Midbrain (tissue), 1 donor: ENCODE measurements around the gene HPRT1.
A peak's percentile ranks its signal among the peaks of the same experiment; 100 is the strongest.

ENCODE experiments used
- DNase-seq: peaks from one replicate; lab custom pipeline; 2025; lab: John Stamatoyannopoulos, UW

The HPRT1 gene

DNA sequence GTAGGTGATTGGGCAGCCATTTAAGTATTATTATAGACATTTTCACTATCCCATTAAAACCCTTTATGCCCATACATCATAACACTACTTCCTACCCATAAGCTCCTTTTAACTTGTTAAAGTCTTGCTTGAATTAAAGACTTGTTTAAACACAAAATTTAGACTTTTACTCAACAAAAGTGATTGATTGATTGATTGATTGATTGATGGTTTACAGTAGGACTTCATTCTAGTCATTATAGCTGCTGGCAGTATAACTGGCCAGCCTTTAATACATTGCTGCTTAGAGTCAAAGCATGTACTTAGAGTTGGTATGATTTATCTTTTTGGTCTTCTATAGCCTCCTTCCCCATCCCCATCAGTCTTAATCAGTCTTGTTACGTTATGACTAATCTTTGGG is 16.3 kb downstream of the HPRT1 start:
- DNase-seq = no peak

DNA sequence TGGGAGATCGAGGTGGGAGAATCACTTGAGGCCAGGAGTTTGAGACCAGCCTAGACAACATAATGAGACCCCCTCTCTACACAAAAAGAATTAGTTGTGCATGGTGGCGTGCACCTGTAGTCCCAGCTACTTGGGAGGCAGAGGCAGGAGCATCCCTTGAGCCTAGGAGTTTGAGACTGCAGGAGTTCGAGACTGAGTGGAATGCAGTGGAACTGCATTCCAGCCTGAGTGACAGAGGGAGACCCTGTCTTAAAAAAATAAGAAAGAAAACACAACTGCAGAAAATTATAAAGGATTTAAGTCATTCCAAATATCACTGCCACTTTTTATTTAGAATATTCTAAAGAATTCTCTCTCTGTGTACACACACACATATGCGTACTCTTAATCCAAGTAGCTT is 18.4 kb downstream of the HPRT1 start:
- DNase-seq = no peak

DNA sequence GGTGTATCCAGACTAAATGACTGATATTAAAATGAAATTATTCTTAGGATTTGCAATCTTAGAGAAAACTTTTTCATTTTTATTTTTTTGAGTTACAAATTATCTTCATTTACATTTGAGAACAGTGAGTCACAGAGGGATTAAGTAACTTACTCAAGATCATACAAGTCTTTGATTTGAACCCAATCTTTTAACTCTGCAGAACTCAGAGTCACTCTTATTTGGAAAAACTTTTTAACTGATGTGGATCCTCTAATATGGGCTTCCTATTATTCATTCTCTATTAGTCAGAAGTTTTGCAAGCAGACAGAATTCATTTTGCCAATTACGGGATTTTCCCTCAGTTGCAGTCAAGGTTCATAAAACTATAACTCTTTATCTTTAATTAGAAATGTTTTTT is 20.1 kb downstream of the HPRT1 start:
- DNase-seq = no peak

DNA sequence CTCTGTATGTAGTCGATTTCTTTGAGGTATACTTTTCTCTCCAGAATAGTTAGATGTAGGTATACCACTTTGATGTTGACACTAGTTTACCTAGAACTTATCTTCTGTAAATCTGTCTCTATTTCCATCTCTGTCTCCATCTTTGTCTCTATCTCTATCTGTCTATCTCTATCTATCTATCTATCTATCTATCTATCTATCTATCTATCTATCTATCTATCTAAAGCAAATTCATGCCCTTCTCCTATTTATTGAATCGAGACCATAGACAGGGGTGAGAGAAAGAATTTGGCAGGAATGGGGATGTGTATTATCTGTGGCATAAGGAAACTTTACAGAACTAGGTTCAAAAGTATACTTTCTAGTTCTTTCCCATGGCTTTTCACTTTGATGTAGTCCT is 21.4 kb downstream of the HPRT1 start:
- no peak for DNase-seq

DNA sequence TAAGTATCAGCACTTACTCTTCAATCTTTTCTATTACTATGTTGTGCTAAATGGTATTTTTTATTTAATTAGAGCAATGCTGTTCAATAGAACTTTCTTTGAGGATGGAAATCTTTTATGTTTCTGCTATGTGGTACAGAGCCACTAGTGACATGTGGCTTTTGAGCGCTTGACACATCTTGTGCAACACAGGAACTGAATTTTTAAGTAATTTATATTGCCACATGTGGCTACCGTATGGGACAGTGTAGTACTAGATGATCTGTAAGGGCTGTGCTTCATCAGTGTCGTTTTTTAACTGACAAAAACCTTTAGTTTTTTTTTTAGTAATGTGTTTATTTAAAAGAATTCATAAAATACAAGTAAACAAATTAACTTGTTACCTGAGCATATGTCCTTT is 22.4 kb downstream of the HPRT1 start:
- no peak for DNase-seq

DNA sequence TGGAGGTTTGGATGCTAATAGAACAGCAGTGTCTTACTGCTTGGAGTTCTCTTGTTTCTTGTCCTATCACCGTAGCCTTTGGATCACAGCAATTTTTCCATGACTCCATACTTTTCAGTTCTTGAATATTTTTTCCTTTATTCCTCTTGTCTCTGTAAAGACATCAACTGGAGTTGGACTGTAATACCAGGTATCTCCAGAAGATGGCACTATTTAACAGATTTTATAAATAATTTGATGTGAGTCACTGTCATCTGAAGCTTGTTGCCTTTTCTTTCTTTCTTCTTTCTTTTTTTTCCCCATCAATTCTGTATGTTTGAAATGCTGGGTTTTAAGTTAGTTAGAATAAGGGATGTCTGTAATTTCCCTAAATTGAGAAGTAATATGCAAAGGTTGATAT is 24.1 kb downstream of the HPRT1 start:
- DNase-seq = peak; percentile 42

DNA sequence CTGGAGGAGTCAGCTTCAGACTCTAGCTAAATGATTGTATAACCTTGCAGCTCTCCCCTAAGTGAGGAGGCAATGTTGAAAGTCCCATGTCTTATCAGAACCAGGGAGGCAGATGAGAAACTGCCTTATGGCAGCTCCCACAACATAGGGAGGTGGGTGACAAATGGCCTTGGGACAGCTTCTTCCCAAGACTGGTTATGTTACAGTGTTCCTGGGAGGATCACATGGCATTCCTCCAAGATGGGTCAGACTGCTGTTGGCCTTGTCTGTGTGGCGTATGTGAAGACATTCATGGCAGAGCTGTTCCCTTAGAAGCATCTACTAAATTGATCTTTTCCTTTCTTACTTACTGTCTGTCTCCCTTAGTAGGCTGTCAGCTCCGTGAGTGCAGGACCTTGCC is 42.0 kb downstream of the HPRT1 start:
- no peak for DNase-seq

DNA sequence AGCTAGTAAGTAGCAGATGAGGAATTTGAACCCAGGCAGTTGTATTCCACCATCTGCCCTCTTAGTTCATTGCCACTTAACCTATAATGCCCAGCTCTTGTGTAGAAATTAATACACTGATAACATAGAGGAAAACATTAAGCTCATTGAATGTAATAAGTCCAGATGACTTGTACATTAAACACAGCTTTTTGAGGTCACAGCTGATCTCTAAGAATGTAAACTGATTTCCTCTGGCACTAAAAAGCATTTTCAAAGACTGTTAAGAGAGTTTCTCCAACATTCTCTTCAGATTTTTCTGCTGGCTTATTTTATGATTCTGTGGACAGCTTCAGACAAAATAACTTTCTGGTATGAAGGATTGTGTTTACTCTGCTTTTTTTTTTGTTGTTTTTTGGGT is 42.7 kb downstream of the HPRT1 start:
- no peak for DNase-seq

DNA sequence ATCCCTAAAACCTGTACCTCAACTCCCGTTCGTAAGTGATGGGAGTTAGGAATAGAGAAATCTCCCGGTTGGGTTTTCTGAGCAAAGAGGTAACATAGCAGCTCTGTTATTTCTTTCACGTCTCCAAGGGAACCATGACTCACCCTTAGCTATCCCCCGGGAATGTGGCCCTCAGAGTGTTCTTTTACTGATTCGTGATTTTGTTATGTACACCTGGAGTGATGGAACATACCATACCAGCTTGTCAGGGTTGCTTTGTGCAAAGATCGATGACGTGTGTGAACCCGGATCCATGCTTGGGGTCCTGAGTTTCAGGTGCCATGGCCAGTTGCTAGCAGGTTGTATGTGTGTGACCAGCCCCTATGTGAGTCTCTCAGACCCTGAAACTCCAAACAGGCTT is 52.6 kb downstream of the HPRT1 start:
- no peak for DNase-seq

DNA sequence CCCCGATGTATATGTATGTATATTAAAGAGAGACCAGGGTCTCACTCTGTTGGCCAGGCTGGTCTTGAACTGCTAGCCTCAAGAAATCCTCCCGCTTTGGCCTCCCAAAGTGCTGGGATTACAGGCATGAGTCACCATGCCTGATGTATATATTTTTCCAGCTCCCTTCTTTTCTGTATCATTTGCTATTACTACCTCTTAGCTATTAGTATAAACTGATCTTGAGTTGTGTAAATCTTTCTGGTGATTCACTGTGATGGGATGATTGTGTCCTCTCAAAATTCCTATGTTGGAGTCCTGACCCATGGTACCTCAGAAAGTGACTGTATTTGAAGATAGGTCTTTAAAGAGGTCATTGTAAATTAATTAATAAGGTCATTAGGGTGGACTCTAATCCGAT is 53.1 kb downstream of the HPRT1 start:
- no peak for DNase-seq

DNA sequence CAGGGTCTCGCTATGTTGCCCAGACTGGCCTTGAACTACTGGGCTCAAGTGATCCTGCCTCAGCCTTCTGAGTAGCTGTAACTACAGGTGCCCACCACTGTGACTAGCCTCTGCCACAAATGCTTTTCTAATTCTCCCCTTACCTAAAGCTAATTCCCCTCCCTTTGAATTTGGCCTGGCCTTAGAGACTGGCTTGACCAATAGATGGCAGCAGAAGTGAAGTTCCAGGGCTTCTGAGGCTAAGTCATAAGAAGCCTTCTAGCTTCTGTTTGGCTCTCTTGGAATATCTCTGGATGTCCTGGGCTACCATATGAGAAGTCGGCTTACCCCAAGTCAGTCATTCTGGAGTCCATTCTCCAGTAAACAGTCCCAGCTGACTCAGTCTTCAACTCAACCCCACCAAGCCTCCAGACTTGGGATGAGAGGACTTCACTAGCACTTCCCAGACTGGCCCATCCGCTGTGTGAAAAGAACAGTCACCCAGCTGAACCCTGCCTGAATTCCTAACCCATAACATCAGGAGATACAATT is 61.0 kb downstream of the HPRT1 start:
- peak; percentile 2 for DNase-seq

DNA sequence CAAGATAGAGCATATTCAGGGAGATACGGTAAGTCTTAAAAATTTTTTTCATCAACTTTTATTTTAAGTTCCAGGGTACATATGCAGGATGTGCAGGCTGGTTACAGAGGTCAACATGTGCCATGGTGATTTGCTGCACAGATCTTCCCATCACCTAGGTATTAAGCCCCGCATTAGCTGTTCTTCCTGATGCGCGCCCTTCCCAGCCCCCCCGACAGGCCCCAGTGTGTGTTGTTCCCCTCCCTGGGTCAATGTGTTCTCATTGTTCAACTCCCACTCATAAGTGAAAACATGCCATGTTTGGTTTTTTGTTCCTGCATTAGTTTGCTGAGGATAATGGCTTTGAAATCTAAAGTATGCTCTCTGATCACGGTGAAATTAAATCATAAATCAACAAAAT is 64.2 kb downstream of the HPRT1 start:
- DNase-seq = no peak

DNA sequence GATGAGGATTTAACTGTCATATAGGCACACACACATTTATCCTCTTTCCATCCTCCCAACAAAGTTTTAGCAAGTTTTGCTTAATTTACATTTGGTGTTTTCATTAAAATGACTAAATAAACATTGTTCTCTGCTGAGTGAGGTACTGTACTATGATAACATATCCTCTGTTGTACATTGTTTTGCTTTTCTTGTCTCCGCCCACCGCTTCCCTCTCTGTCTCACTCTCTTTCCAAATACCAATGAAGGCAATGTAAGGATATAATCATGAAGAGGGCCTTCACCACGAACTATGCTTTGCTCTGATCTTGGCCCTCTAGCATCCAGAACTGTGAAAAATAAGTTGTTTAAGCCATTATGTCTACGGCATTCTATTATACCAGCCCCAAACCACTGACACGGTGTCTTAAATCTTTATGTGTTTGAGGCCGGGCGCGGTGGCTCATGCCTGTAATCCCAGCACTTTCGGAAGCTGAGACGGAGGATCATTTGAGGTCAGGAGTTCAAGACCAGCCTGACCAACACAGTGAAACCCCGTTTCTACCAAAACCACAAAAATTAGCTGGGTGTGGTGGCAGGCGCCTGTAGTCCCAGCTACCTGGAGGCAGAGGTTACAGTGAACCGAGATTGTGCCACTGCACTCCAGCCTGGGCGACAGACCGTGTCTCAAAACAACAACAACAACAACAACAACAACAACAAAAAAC is 65.3 kb downstream of the HPRT1 start:
- DNase-seq = no peak

DNA sequence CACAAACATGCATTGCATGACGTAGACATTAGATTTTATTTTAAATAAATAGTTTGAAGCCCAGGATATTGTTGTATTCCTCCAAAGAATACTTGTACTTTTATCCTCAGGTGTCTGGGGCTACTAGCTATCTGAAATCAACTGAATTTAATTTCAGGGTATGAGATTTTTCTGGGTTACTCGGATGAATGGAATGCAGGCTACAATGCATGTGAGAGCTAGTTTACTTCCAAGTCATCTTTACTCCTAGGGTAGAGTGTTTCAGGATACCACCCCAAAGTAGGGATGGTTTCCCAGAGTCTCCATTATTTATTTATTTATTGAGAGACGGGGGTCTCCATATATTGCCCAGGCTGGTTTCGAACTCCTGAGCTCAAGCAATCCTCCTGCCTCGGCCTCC is 66.4 kb downstream of the HPRT1 start:
- DNase-seq = no peak

DNA sequence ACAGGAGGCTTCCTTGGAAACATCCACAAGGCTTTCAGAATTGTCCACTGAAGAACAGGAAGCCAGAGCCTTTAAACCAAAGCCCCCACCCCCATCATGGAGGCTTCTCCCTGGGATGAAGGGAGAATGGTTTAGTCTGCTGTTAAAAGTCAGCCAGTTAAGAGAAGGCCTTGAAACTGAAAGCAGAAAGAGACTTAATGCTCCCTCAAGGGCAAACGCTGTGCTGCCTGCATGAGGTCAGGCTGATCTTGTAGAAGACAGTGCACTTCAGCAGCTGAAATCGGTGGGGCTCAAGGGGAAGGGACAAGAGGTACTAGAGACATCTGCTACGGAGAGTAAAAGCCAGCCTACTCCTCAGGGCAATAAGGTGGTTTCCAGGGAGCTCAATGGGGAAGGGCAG is 69.0 kb downstream of the HPRT1 start:
- DNase-seq = no peak

DNA sequence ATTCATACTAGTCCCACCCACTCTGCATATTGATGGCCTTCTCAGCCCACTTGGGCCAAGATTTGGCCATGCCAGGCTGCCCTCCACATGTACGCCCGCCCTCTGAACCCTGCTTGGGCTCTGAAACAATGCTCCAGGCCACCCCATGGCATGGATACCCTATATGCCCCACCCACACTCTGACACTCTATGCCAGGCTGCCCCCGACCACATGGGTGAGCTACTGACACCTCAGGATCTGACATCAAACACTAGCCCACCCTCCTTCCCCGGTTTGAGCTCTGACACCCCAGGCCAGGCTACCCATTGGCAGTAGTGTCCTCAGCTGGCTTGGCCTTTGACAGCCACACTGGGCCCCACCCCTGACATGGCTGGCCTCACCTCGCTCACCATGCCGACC is 69.5 kb downstream of the HPRT1 start:
- no peak for DNase-seq

DNA sequence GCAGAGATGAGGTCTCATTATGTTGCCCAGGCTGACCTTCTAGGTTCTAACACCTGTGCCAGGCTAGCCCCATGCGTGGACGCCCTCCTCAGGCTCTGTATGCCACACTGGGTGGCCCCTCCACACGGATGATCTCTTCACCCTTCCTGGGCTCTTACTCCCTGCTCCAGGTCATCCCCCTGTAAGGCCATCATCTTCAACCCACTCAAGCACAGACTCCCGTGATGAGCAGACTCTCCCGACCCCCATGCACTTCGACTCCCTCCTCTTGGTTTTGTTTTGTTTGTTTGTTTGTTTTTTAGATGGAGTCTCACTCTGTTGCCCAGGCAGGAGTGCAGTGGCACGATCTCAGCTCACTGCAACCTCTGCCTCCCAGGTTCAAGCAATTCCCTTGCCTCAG is 70.9 kb downstream of the HPRT1 start:
- no peak for DNase-seq

DNA sequence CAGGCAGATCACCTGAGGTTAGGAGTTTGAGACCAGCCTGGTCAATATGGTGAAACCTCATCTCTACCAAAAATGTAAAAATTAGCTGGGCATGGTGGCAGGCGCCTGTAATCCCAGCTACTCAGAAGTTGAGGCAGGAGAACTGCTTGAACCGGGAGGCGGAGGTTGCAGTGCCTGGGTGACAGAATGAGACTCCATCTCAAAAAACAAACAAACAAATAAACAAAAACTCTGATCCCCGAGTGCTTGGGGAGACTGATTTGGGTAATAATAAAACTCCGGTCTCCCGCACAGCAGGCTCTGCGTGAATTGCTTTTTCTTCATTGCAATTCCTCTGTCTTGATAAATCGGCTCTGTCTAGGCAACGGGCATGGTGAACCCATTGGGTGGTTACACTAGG is 73.4 kb downstream of the HPRT1 start:
- no peak for DNase-seq

DNA sequence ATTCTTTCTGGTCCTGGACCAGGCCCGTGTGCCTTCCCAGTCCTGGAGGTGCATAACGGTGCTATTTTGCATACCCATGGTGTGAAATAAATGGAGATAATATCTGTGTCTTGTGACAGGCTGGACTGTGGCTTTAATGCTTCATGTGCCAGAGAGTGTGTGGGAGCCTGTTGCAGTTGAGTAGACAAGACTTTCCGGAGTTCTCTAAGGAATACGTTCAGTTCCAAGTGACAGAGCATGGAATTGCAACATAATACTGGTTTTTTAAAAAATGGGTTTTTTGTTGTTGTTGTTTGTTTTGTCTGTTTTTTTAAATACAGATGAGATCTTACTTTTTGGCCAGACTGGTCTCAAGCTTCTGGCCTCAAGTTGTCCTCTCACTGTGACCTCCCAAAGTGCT is 74.0 kb downstream of the HPRT1 start:
- DNase-seq = no peak

DNA sequence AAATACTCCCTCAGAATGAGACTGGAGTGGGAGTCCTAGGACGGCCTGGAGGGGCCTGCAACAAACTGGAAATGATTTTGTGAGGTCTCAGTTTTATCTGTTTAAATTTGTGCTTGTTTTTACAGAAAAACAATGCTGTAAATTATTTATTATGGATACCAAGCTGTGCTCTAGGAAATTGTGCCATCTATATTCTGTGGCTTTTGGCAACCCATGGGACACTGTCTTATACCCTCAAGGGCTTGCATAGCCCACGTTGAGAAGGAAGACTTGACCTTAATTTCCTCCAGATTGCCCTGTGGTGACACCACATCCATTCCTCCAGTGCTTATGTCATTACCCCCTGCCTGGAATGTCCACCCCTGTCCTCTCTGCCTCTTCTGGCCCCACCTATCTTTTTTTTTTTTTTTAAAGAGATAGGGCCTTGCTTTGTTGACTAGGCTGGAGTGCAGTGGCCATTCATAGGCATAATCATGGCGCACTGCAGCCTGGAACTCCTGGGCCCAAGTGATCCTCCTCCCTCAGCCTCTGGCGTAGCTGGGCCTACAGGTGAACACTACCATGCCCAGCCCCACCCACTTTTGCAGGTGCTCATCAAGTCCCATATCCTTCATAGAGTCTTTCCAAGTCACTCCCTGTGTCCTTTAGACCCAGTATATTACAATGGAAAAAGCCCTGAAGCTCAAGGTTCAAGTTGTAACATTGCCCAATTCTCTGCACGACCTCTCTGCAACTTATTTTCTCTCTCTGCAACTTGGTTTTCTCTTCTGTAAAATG is 77.4 kb downstream of the HPRT1 start:
- DNase-seq = no peak

DNA sequence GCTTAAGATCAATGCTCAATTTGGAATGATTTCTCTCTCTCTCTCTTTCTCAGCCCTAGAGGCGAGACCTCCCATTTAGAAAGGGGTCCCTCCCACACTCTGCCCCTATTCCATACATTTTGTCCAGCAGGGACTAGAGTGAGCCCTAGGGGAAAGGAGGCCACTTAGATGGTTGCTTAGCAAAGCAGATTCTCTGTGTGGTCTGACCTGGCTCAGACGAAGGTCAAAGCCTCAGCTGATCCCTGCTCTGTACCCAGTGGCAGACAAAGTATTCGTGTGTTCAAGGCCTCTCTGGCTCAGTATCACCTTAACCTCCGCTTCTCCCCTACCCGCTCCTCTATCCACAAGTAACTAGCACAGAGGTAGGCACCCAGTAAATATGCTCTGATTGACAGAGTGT is 78.4 kb downstream of the HPRT1 start:
- no peak for DNase-seq

DNA sequence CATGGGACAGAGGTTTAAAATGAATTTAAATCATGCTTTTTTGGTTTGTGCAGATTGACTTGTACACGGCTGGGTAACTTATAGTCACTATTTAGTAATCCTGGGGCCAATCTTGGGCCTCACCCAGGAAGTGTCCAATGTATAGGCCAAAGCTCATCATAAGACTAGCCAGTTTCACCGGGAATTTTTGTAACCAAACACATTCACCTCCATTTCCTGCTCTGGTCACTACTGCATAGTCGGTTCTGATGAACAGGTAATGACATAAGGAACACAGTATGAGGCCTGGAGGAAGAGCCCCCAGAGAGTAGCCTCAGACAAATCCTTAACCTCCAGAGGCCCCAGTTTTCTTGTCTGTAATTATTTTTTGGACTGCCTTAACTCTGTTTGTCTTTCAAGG is 81.9 kb downstream of the HPRT1 start:
- DNase-seq = no peak

DNA sequence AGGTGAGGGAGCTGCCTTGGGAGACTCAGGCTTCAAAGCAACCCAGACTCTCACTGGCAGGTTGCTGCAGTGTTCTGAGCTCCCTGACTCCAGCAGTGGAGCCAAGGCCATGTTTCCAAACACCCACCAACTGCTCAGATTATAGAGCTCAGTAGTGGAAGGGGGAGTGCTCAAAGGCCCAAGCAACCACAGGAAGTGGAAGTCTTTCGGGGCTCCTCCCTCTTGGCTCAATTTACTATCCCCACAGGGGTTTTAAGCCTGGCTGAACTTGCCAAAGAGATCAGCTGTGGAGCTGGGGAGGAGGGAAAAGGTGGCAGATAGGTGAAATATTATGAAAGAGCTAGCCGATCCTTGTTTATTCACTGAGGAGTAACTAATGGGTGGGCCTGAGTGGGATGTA is 82.5 kb downstream of the HPRT1 start:
- DNase-seq = no peak

DNA sequence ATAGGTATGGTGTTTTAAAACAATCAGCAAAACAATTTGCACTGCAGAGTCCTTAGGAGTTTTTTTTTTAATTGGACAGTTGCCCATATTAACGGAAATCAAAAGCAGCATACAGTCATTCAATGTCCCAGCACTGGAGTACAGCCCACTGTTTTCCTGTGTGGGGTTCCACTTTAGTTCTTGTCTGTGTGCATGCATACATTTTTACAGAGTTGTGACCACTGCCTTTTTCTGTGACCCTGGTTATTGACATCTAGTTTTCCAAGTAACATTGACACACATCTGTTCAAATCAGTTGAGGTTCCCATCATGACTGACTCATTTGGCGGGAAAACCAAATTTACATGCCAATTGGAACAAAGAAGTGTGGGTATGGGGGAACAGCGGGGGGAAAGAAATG is 83.3 kb downstream of the HPRT1 start:
- DNase-seq = no peak
